A673 (cell line): ENCODE measurements around the gene KRT77. TPM values are rescaled to one million over a fixed set of nuclear protein-coding genes. Genes with fewer than 3 reads are reported as not detected.

ENCODE experiments used
- BruUV-seq: library from RNA; stranded (reverse); fragments of 400-500 nt; replicated peaks from 2 replicates; lab custom pipeline; 2021; lab: Mats Ljungman, UMichigan
- CTCF ChIA-PET: fragments of 300-600 bp; sonication (Branson Sonifier 250); formaldehyde crosslinking; loops from one replicate; lab custom pipeline; 2022; ENCODE audit warnings: antibody characterized with exemption; lab: Charles Lee
- POLR2A ChIA-PET: fragments of 300-600 bp; sonication (Branson Sonifier 250); formaldehyde crosslinking; loops from one replicate; lab custom pipeline; 2022; ENCODE audit warnings: antibody characterized with exemption; ENCODE audit not compliant: low non-redundant PET; lab: Charles Lee
- DNase-seq: peaks from one replicate; pipeline ENCODE4 v3.0.0-alpha.2; 2015; ENCODE audit warnings: low spot score
- H3K27ac ChIP-seq: fragments of 200-600 bp; sonication (generic); 2 replicates; pipeline ENCODE4 v1.5.1; 2016; ENCODE audit warnings: mixed run types, low read depth, mild to moderate bottlenecking, mixed read lengths, antibody characterized with exemption, low read length; ENCODE audit not compliant: poor library complexity, severe bottlenecking
- H3K27me3 ChIP-seq: fragments of 200-600 bp; sonication (generic); replicated peaks from 2 replicates; pipeline ENCODE4 v1.6.1; 2017; ENCODE audit warnings: mixed run types, low read depth, mild to moderate bottlenecking, mixed read lengths, antibody characterized with exemption, low read length; ENCODE audit not compliant: insufficient read depth, poor library complexity
- H3K36me3 ChIP-seq: fragments of 200-600 bp; sonication (generic); 2 replicates; pipeline ENCODE4 v1.6.1; 2016; ENCODE audit warnings: mixed run types, mild to moderate bottlenecking, mixed read lengths, antibody characterized with exemption, low read length; ENCODE audit not compliant: insufficient read depth, poor library complexity, severe bottlenecking
- H3K4me1 ChIP-seq: fragments of 200-600 bp; sonication (generic); 2 replicates; pipeline ENCODE4 v1.6.1; 2017; ENCODE audit warnings: mixed run types, mild to moderate bottlenecking, mixed read lengths, antibody characterized with exemption, low read length; ENCODE audit not compliant: insufficient read depth, poor library complexity, severe bottlenecking
- H3K4me3 ChIP-seq: fragments of 200-600 bp; sonication (generic); 2 replicates; pipeline ENCODE4 v1.5.1; 2016; ENCODE audit warnings: low read depth, mixed run types, mild to moderate bottlenecking, mixed read lengths, low read length; ENCODE audit not compliant: poor library complexity, severe bottlenecking
- H3K9me3 ChIP-seq: fragments of 200-600 bp; sonication (generic); 2 replicates; pipeline ENCODE4 v1.6.1; 2016; ENCODE audit warnings: mixed run types, low read depth, mild to moderate bottlenecking, mixed read lengths, antibody characterized with exemption, low read length; ENCODE audit not compliant: poor library complexity, severe bottlenecking
- CTCF ChIP-seq: fragments of 300-800, 200-600 bp; sonication (generic); conservative IDR thresholded peaks from 2 replicates; pipeline ENCODE4 v1.5.1; 2017; ENCODE audit warnings: low read depth, mild to moderate bottlenecking, antibody characterized with exemption, low read length, moderate library complexity, mixed read lengths
- EZH2 ChIP-seq: fragments of 200-600 bp; sonication (generic); IDR thresholded peaks from 2 replicates; pipeline ENCODE4 v1.6.1; 2017; ENCODE audit warnings: borderline replicate concordance, low read depth, mild to moderate bottlenecking, mixed read lengths, antibody characterized with exemption, low read length; ENCODE audit not compliant: poor library complexity, severe bottlenecking
- intact Hi-C: fragments of 100-400 bp; cut with micrococcal nuclease; formaldehyde crosslinking; loops from one replicate; pipeline ENCODE4 v1.10.0; 2022; ENCODE audit not compliant: unreplicated experiment
- total RNA-seq: library from RNA; stranded (reverse); gene quantifications from 2 replicates; pipeline ENCODE4 v1.2.3, GENCODE V29; 2021

The KRT77 gene
- total RNA-seq, 1 experiment from 2014 or later = not detected

DNA sequence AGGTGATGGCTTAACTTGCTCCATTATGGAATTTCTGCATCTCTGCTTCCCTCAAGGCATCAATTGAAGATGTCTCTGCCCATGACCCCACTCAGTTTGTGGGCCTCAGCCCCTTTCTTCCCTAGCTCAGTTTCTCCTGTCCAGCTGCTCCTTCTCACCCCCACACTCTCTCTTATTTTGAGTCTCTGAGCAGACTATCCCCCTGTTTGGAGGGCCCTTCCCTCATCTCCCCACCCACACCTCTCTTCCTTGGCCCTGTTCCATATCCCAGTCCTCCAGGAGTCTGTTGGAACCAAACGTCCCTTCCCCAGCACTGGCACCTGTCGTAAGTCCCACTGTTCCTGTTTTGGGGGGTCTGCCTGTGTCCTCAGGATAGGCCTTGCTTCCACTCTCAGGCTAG lies 14.8 kb downstream of the KRT77 start:
- CTCF ChIA-PET = no interaction called here
- POLR2A ChIA-PET = no interaction called here
- no peak for DNase-seq
- no peaks in the 10 kb centered on the region for H3K9me3 ChIP-seq
- intact Hi-C loops = no loop called here
- no peak overlapping the region for H3K4me3 ChIP-seq
- TF ChIP-seq CTCF = no peak
- no peak for TF ChIP-seq EZH2
- H3K36me3 ChIP-seq = no peaks in the 10 kb centered on the region
- BruUV-seq = no TSS peak
- no peak overlapping the region for H3K27ac ChIP-seq
- H3K4me1 ChIP-seq = no peaks in the 10 kb centered on the region
- H3K27me3 ChIP-seq = no peaks in the 10 kb centered on the region

- ChIA-PET CTCF (no interaction called here), POLR2A (no interaction called here)
- H3K9me3 ChIP-seq = no peaks in the 10 kb centered on the region
- no peaks in the 10 kb centered on the region for H3K4me1 ChIP-seq
- TF ChIP-seq CTCF (no peak), EZH2 (no peak)
- H3K4me3 ChIP-seq = no peak overlapping the region
- H3K27me3 ChIP-seq = no peaks in the 10 kb centered on the region
- intact Hi-C loops = no loop called here
- no TSS peak for BruUV-seq
- no peak overlapping the region for H3K27ac ChIP-seq
- DNase-seq = no peak
- no peaks in the 10 kb centered on the region for H3K36me3 ChIP-seq
These were observed 15.6 kb downstream of the KRT77 start for GRCh38 chr12:52687497-52688385.

GRCh38 chr12:52686756-52687487 lies 16.4 kb downstream of the KRT77 start:
- Histone ChIP-seq H3K27me3 (no peaks in the 10 kb centered on the region), H3K9me3 (no peaks in the 10 kb centered on the region), H3K36me3 (no peaks in the 10 kb centered on the region), H3K27ac (no peak overlapping the region), H3K4me1 (no peaks in the 10 kb centered on the region), H3K4me3 (no peak overlapping the region)
- TF ChIP-seq EZH2 = no peak
- no peak for TF ChIP-seq CTCF
- ChIA-PET POLR2A (no interaction called here), CTCF (no interaction called here)
- no TSS peak for BruUV-seq
- DNase-seq = no peak
- intact Hi-C loops = no loop called here
